ENCODE results near the gene ANXA9. TPM values are rescaled to one million over a fixed set of nuclear protein-coding genes. Genes with fewer than 3 reads are reported as not detected.

The ANXA9 gene
- total RNA-seq, 4 donors from 2014 or later = 0.79 to 26.4 (median 5.6) TPM

- no peak for TF ChIP-seq CTCF (IDR thresholded peaks at IDR 0.05)
- ATAC-seq (ENCODE audit: low FRiP score) = no peak
- no peak for DNase-seq (ENCODE audit: low spot score)
Measured at GRCh38 chr1:150985179-150985825, 3.2 kb downstream of the ANXA9 start.

GRCh38 chr1:150987924-150988323, 5.8 kb downstream of the ANXA9 start:
- ATAC-seq (ENCODE audit: low FRiP score) (no peak), DNase-seq (ENCODE audit: low spot score) (no peak)
- no peak for TF ChIP-seq CTCF (IDR thresholded peaks at IDR 0.05)

GRCh38 chr1:150992626-150993025, 10.5 kb downstream of the ANXA9 start:
- DNase-seq (ENCODE audit: low spot score) (no peak), ATAC-seq (ENCODE audit: low FRiP score) (no peak)
- TF ChIP-seq CTCF (IDR thresholded peaks at IDR 0.05) = no peak

GRCh38 chr1:150994248-150994647, 12.2 kb downstream of the ANXA9 start:
- no peak for TF ChIP-seq CTCF (IDR thresholded peaks at IDR 0.05)
- DNase-seq (ENCODE audit: low spot score) = no peak
- ATAC-seq (ENCODE audit: low FRiP score) = no peak

GRCh38 chr1:150995460-150995859, 13.4 kb downstream of the ANXA9 start:
- no peak for DNase-seq (ENCODE audit: low spot score)

GRCh38 chr1:150995896-150996295, 13.8 kb downstream of the ANXA9 start:
- ATAC-seq (ENCODE audit: low FRiP score) (peak; percentile 29), DNase-seq (ENCODE audit: low spot score) (no peak)
- peak in 2 of 3 donors; percentile 15 to 77 for TF ChIP-seq CTCF (IDR thresholded peaks at IDR 0.05)

More at GRCh38 chr1:150995460-150995859, 13.4 kb downstream of the ANXA9 start:
- peak; percentile 33 for ATAC-seq (ENCODE audit: low FRiP score)
- no peak for TF ChIP-seq CTCF (IDR thresholded peaks at IDR 0.05)

- DNase-seq (ENCODE audit: low spot score) = no peak
- no peak for ATAC-seq (ENCODE audit: low FRiP score)
- no peak for TF ChIP-seq CTCF (IDR thresholded peaks at IDR 0.05)
Measured at GRCh38 chr1:150997126-150997872, 15.2 kb downstream of the ANXA9 start.
